Gastrocnemius medialis (tissue), 4 donors: ENCODE results near the gene PRR7. TPM values are rescaled to one million over a fixed set of nuclear protein-coding genes. Genes with fewer than 3 reads are reported as not detected.
A peak's percentile ranks its signal among the peaks of the same experiment; 100 is the strongest.

Experiments
- ATAC-seq, 2 donors: fragments of 150-250 bp; one replicate each; pipeline ENCODE4 v1.9.1; 2016
- DNase-seq, 2 donors: peaks; one replicate each; pipeline ENCODE4 v3.0.0-alpha.2; 2019
- H3K27ac ChIP-seq, 4 donors: fragments of 200-600 bp; sonication (generic); 1 replicate in 1 of 4; 2 replicates in 3 of 4; pipeline ENCODE4 v1.5.1; 2016 to 2018; ENCODE audit warnings: mild to moderate bottlenecking in 2 of 4, moderate library complexity in 1 of 4
- H3K27me3 ChIP-seq, 3 donors: fragments of 200-600 bp; sonication (generic) in 2 of 3; 1 replicate in 1 of 3; 2 replicates in 2 of 3; pipeline versions ENCODE4 v1.5.1 to v1.6.0; 2016 to 2019; ENCODE audit warnings: mild to moderate bottlenecking in 1 of 3, moderate library complexity in 1 of 3
- H3K36me3 ChIP-seq, 2 donors: fragments of 200-600 bp; sonication (generic) in 1 of 2; one replicate each; pipeline ENCODE4 v1.5.1; 2017 to 2018
- H3K4me1 ChIP-seq, 2 donors: fragments of 200-600 bp; sonication (generic) in 1 of 2; one replicate each; pipeline ENCODE4 v1.5.1; 2016 to 2017; ENCODE audit warnings: mild to moderate bottlenecking in 2 of 2
- H3K4me3 ChIP-seq, 4 donors: fragments of 200-600 bp; sonication (generic) in 3 of 4; 1 replicate in 1 of 4; 2 replicates in 3 of 4; pipeline ENCODE4 v1.5.1; 2016 to 2019; ENCODE audit warnings: mild to moderate bottlenecking in 2 of 4
- H3K9me3 ChIP-seq, 3 donors: fragments of 200-600 bp; sonication (generic) in 2 of 3; 1 replicate in 1 of 3; 2 replicates in 2 of 3; pipeline ENCODE4 v1.5.1; 2016 to 2019
- POLR2A ChIP-seq, 2 donors: fragments of 450-650 bp; IDR thresholded peaks; one replicate each; pipeline ENCODE4 v1.6.1; 2017; ENCODE audit warnings: antibody characterized with exemption in 2 of 2, mild to moderate bottlenecking in 2 of 2, moderate library complexity in 2 of 2
- in situ Hi-C, 4 donors: fragments of 200-750 bp; cut with MboI; loops; one replicate each; pipeline versions ENCODE4 v1.15.0 to v1.8.0; 2017; ENCODE audit warnings: low sequenced_read_pairs in 4 of 4
- intact Hi-C: fragments of 100-400 bp; cut with DNase I; formaldehyde crosslinking; loops from one replicate; pipeline ENCODE4 v1.15.1; 2023; ENCODE audit warnings: low total_unique reads
- total RNA-seq, 4 donors: library from RNA; depleted of rRNA; stranded (reverse); fragments of >200 nt; gene quantifications; one replicate each; pipeline versions ENCODE4 v1.1.0 to v1.2.3, GENCODE V29; 2016
- TF ChIP-seq, protein P1 (sequence below), 5 experiments: fragments of 450-650 bp in 3 of 5; fragments of 200-600 bp in 2 of 5; sonication (generic) in 2 of 5; IDR thresholded peaks in 4 of 5; conservative IDR thresholded peaks in 1 of 5; 1 replicate in 4 of 5; 2 replicates in 1 of 5; pipeline ENCODE4 v1.5.1; 2016 to 2019; ENCODE audit warnings: antibody characterized with exemption in 5 of 5, mild to moderate bottlenecking in 3 of 5, moderate library complexity in 3 of 5

The PRR7 gene
- total RNA-seq, 4 donors from 2014 or later, result 0.63 to 2.0 (median 1.4) TPM; not detected in 1

DNA sequence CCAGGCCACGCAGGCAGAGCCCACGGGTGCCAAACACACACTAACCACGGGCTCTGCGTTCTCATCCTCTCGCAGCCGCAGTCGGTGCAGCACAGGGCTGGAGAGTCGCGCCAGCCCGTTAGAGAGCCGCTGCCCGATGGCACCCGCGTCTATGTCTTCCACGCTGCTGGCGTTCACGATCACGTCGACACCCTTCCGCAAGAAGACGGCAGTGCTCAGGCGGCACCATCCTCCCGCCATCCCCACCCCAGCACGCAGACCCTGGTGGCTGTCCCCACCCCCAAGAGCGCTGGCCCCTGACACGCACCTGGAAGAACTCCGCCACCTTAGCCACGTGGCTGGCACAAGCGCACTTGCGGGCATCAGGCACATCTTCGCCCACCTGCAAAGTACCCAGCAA is 20.8 kb downstream of the PRR7 start:
- Histone ChIP-seq H3K4me3 (no peak overlapping the region), H3K27me3 (peaks cover 0 to 3% (median 0%) of the 10 kb centered on the region in 3 donors), H3K4me1 (peaks cover 5 to 13% of the 10 kb centered on the region in 2 donors), H3K36me3 (no peaks in the 10 kb centered on the region), H3K27ac (no peak overlapping the region), H3K9me3 (no peaks in the 10 kb centered on the region)
- no peak for TF ChIP-seq POLR2A (IDR thresholded peaks at IDR 0.05)
- TF ChIP-seq, protein P1, sequence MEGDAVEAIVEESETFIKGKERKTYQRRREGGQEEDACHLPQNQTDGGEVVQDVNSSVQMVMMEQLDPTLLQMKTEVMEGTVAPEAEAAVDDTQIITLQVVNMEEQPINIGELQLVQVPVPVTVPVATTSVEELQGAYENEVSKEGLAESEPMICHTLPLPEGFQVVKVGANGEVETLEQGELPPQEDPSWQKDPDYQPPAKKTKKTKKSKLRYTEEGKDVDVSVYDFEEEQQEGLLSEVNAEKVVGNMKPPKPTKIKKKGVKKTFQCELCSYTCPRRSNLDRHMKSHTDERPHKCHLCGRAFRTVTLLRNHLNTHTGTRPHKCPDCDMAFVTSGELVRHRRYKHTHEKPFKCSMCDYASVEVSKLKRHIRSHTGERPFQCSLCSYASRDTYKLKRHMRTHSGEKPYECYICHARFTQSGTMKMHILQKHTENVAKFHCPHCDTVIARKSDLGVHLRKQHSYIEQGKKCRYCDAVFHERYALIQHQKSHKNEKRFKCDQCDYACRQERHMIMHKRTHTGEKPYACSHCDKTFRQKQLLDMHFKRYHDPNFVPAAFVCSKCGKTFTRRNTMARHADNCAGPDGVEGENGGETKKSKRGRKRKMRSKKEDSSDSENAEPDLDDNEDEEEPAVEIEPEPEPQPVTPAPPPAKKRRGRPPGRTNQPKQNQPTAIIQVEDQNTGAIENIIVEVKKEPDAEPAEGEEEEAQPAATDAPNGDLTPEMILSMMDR (IDR thresholded peaks at IDR 0.05 in 4 of 5, conservative IDR thresholded peaks at IDR 0.05 in 1 of 5), result no peak
- in situ Hi-C loops (no loop called here), intact Hi-C loops (no loop called here)
- ATAC-seq (no peak), DNase-seq (no peak)

- H3K27me3 ChIP-seq, result peaks cover 0 to 4% (median 0%) of the 10 kb centered on the region in 3 donors
- in situ Hi-C loops, result no loop called here
Measured at GRCh38 chr5:177468329-177468684, 21.7 kb downstream of the PRR7 start.

GRCh38 chr5:177468685-177469628 is 22.3 kb downstream of the PRR7 start:
- H3K27me3 ChIP-seq, result peaks cover 0 to 4% (median 0%) of the 10 kb centered on the region in 3 donors
- peak in 1 of 2 donors; percentile 72 for DNase-seq
- H3K36me3 ChIP-seq, result no peaks in the 10 kb centered on the region
- no peaks in the 10 kb centered on the region for H3K9me3 ChIP-seq
- TF ChIP-seq POLR2A (IDR thresholded peaks at IDR 0.05), result no peak
- TF ChIP-seq, protein P1 (IDR thresholded peaks at IDR 0.05 in 4 of 5, conservative IDR thresholded peaks at IDR 0.05 in 1 of 5), result no peak
- intact Hi-C loops (no loop called here), in situ Hi-C loops (no loop called here)
- no peak overlapping the region for H3K4me3 ChIP-seq
- no peak for ATAC-seq
- peak overlapping the region; percentile 8 to 71 (median 31) for H3K27ac ChIP-seq
- H3K4me1 ChIP-seq, result peaks cover 9 to 16% of the 10 kb centered on the region in 2 donors

More at GRCh38 chr5:177468329-177468684, 21.7 kb downstream of the PRR7 start:
- ATAC-seq, result no peak
- peaks cover 9 to 16% of the 10 kb centered on the region in 2 donors for H3K4me1 ChIP-seq
- intact Hi-C loops, result no loop called here
- H3K36me3 ChIP-seq, result no peaks in the 10 kb centered on the region
- TF ChIP-seq, protein P1 (IDR thresholded peaks at IDR 0.05 in 4 of 5, conservative IDR thresholded peaks at IDR 0.05 in 1 of 5), result no peak
- no peak for TF ChIP-seq POLR2A (IDR thresholded peaks at IDR 0.05)
- DNase-seq, result no peak
- H3K27ac ChIP-seq, result no peak overlapping the region
- H3K4me3 ChIP-seq, result no peak overlapping the region
- no peaks in the 10 kb centered on the region for H3K9me3 ChIP-seq

GRCh38 chr5:177469750-177470525 is 23.3 kb downstream of the PRR7 start:
- Histone ChIP-seq H3K4me1 (peaks cover 9 to 16% of the 10 kb centered on the region in 2 donors), H3K27ac (peak overlapping the region; percentile 26 to 71 (median 42)), H3K27me3 (peaks cover 0 to 4% (median 0%) of the 10 kb centered on the region in 3 donors), H3K9me3 (no peaks in the 10 kb centered on the region), H3K36me3 (no peaks in the 10 kb centered on the region), H3K4me3 (no peak overlapping the region)
- TF ChIP-seq POLR2A (IDR thresholded peaks at IDR 0.05), result no peak
- TF ChIP-seq, protein P1 (IDR thresholded peaks at IDR 0.05 in 4 of 5, conservative IDR thresholded peaks at IDR 0.05 in 1 of 5), result no peak
- ATAC-seq, result no peak
- in situ Hi-C loops, result no loop called here
- DNase-seq, result no peak
- intact Hi-C loops, result no loop called here
